HL-60 (cell line): ENCODE measurements around the gene NSUN7.

Experiments
- DNase-seq, 2 experiments: peaks; one replicate each; pipeline ENCODE4 v3.0.0-alpha.2; 2010 to 2020; ENCODE audit warnings: low read depth in 1 of 2, low spot score in 1 of 2
- H3K27ac ChIP-seq: fragments of 250-450 bp; sonication (Bioruptor Pico); replicated peaks from 2 replicates; pipeline ENCODE4 v1.5.1; 2020; ENCODE audit warnings: mild to moderate bottlenecking, moderate library complexity
- H3K27me3 ChIP-seq: fragments of 250-450 bp; sonication (Bioruptor Pico); 2 replicates; pipeline ENCODE4 v1.5.1; 2021; ENCODE audit warnings: mild to moderate bottlenecking, moderate library complexity; ENCODE audit not compliant: insufficient read depth, poor library complexity, severe bottlenecking
- H3K4me3 ChIP-seq: replicated peaks from 2 replicates; pipeline ENCODE4 v1.5.1; 2011; ENCODE audit warnings: mild to moderate bottlenecking, control low read depth, low read length; ENCODE audit not compliant: insufficient read depth
- GABPA ChIP-seq: IDR thresholded peaks from 2 replicates; pipeline ENCODE4 v1.6.1; 2012; ENCODE audit warnings: low read depth
- POLR2AphosphoS5 ChIP-seq: IDR thresholded peaks from 2 replicates; pipeline ENCODE4 v1.6.1; 2012; ENCODE audit warnings: low read depth
- SPI1 ChIP-seq: IDR thresholded peaks from 2 replicates; pipeline ENCODE4 v1.6.1; 2012; ENCODE audit warnings: low read depth, mild to moderate bottlenecking, borderline replicate concordance
- TF ChIP-seq, protein P1 (sequence below): IDR thresholded peaks from 2 replicates; pipeline ENCODE4 v1.6.1; 2012; ENCODE audit warnings: low read depth; ENCODE audit not compliant: insufficient replicate concordance
- TF ChIP-seq, protein P2 (sequence below): IDR thresholded peaks from one replicate; pipeline ENCODE4 v1.5.1; 2011; ENCODE audit warnings: low read length, control low read depth, inconsistent platforms; ENCODE audit not compliant: insufficient read depth

The NSUN7 gene

GRCh38 chr4:40736910-40737309 is 12.8 kb upstream of the NSUN7 start:
- Histone ChIP-seq H3K4me3 (no peak overlapping the region), H3K27me3 (no peaks in the 10 kb centered on the region), H3K27ac (no peak overlapping the region)
- TF ChIP-seq GABPA: no peak
- TF ChIP-seq, protein P1, sequence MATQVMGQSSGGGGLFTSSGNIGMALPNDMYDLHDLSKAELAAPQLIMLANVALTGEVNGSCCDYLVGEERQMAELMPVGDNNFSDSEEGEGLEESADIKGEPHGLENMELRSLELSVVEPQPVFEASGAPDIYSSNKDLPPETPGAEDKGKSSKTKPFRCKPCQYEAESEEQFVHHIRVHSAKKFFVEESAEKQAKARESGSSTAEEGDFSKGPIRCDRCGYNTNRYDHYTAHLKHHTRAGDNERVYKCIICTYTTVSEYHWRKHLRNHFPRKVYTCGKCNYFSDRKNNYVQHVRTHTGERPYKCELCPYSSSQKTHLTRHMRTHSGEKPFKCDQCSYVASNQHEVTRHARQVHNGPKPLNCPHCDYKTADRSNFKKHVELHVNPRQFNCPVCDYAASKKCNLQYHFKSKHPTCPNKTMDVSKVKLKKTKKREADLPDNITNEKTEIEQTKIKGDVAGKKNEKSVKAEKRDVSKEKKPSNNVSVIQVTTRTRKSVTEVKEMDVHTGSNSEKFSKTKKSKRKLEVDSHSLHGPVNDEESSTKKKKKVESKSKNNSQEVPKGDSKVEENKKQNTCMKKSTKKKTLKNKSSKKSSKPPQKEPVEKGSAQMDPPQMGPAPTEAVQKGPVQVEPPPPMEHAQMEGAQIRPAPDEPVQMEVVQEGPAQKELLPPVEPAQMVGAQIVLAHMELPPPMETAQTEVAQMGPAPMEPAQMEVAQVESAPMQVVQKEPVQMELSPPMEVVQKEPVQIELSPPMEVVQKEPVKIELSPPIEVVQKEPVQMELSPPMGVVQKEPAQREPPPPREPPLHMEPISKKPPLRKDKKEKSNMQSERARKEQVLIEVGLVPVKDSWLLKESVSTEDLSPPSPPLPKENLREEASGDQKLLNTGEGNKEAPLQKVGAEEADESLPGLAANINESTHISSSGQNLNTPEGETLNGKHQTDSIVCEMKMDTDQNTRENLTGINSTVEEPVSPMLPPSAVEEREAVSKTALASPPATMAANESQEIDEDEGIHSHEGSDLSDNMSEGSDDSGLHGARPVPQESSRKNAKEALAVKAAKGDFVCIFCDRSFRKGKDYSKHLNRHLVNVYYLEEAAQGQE: no peak
- TF ChIP-seq, protein P2, sequence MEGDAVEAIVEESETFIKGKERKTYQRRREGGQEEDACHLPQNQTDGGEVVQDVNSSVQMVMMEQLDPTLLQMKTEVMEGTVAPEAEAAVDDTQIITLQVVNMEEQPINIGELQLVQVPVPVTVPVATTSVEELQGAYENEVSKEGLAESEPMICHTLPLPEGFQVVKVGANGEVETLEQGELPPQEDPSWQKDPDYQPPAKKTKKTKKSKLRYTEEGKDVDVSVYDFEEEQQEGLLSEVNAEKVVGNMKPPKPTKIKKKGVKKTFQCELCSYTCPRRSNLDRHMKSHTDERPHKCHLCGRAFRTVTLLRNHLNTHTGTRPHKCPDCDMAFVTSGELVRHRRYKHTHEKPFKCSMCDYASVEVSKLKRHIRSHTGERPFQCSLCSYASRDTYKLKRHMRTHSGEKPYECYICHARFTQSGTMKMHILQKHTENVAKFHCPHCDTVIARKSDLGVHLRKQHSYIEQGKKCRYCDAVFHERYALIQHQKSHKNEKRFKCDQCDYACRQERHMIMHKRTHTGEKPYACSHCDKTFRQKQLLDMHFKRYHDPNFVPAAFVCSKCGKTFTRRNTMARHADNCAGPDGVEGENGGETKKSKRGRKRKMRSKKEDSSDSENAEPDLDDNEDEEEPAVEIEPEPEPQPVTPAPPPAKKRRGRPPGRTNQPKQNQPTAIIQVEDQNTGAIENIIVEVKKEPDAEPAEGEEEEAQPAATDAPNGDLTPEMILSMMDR: peak; percentile 7
- no peak for DNase-seq

DNA sequence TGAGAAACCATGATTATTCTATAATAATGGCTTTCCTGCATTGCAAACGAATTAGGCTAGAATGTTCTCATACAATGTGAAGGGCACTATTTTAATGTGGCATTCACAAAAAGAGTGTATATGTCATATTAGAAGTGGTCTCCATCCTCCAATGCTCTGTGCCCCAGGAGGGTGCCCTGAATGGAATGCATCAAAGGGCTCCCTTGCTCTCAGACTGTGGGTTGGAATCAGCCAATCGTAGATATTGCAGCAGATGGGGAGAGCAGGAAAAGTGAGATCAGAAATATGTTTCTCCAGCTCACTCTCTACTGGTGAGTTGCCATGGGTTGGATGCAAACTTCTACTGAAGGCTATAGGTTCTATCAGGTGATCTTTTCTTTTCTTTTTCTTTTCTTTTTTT is 11.9 kb upstream of the NSUN7 start:
- no peak overlapping the region for H3K27ac ChIP-seq
- no peak for DNase-seq
- no peak overlapping the region for H3K4me3 ChIP-seq
- TF ChIP-seq, protein P1: no peak
- TF ChIP-seq POLR2AphosphoS5 (no peak), GABPA (no peak), SPI1 (no peak)
- TF ChIP-seq, protein P2: no peak
- no peaks in the 10 kb centered on the region for H3K27me3 ChIP-seq

DNA sequence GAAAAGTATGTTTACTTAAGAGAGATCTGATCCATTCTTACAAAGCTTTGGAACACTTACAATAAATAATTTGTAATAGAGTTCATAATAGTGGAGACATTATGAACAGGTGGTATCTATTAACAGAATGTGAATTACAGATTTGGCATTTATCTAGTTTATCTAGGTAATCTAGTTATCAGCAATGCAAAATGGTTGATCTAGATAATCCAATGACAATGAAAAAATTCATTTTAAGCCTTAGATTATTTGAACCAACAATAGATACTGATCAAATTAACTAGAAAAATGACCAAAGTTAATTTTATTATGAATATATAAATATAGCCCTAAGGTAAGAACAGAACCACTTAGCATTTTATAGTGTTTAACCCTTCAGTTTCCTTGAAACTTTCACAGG is 10.4 kb upstream of the NSUN7 start:
- DNase-seq: no peak
- Histone ChIP-seq H3K4me3 (no peak overlapping the region), H3K27ac (no peak overlapping the region), H3K27me3 (no peaks in the 10 kb centered on the region)
- TF ChIP-seq POLR2AphosphoS5 (no peak), GABPA (no peak), SPI1 (no peak)
- TF ChIP-seq, protein P2: no peak
- TF ChIP-seq, protein P1: no peak
